ENCODE results near the gene GZMB.

GZMB gene

GRCh38 chr14:24630872-24631477 lies 3.0 kb downstream of the GZMB start:
- TF ChIP-seq, protein P1, sequence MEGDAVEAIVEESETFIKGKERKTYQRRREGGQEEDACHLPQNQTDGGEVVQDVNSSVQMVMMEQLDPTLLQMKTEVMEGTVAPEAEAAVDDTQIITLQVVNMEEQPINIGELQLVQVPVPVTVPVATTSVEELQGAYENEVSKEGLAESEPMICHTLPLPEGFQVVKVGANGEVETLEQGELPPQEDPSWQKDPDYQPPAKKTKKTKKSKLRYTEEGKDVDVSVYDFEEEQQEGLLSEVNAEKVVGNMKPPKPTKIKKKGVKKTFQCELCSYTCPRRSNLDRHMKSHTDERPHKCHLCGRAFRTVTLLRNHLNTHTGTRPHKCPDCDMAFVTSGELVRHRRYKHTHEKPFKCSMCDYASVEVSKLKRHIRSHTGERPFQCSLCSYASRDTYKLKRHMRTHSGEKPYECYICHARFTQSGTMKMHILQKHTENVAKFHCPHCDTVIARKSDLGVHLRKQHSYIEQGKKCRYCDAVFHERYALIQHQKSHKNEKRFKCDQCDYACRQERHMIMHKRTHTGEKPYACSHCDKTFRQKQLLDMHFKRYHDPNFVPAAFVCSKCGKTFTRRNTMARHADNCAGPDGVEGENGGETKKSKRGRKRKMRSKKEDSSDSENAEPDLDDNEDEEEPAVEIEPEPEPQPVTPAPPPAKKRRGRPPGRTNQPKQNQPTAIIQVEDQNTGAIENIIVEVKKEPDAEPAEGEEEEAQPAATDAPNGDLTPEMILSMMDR (IDR thresholded peaks at IDR 0.05; ENCODE audit: low read depth, low read length): no peak
- DNase-seq (ENCODE audit: extremely low read depth, low read depth): no peak

DNA sequence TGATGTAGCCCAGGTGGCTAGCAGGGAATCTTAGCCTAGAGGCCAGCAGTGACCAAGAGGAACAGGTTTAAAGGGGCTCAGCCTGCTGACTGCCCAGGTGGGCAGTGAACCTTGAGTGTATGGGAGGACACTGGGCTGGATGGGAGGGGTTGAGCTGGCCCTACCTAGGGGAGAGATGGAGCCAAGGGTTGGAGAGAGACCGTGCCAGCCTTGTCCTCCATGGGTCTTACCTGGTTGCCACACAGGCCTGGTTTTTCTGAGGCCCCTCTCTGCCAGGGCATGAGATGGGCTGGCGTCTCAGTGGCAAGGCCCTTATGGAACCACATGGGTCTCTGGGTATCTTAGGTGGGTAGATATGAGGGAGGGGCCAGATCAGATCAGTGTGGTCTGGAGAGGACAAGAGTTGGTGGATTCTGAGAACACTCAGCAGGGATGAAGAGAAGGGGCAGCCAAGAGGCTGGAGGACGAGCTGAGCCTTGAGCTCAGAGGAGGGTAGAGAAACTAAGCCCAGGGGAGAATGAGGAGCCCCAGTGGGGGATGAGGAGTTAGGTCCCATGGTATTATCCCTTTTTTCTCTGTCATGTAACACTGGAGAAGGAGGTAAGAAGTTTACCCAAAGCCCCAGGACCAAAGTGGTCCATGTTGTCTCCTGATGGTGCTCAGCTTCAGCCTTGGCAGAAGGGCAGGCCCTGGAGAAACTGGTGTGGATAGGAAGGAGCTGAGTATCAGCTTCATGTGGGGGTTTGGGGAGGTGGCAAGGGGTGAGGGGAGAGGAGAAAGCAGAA lies 3.7 kb downstream of the GZMB start:
- DNase-seq (ENCODE audit: extremely low read depth, low read depth): no peak
- TF ChIP-seq, protein P1 (IDR thresholded peaks at IDR 0.05; ENCODE audit: low read depth, low read length): no peak

DNA sequence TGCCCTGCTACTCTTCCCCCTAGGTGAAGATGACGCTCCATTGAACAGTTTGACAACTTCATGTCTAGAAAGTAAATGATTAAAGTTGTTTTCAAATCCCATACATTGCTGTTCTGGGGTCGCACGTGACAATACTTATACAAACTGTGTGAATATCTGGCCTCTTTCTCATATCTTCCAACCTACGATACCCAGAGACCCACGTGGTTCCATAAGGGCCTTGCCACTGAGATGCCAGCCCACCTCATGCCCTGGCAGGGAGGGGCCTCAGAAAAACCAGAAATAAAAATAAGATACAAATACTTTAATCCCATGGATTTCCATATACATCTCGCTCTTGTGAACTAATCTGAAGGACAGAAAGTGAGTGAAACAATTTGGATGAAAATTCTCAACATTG lies 4.5 kb downstream of the GZMB start:
- no peak for DNase-seq (ENCODE audit: extremely low read depth, low read depth)
- TF ChIP-seq, protein P1 (IDR thresholded peaks at IDR 0.05; ENCODE audit: low read depth, low read length): no peak

DNA sequence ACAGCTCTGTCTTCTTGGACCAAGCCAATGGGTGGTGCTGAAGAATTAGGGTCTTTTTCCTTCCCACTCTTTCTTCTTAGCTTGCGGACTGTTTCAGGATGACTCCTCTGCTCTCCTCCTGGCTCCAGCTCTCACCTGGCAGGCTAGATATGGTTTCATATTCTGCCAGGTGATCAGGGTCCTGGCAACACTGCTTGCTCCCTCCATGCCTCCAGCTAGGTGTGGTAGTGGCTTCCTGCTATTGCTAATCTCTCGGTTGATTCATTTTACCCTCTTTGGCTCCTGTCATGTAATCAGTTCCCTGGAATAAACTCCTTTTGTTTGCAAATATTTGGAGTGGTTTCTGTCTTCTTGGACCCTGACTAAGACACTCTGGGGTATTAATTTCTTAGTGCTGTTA lies 20.2 kb downstream of the GZMB start:
- TF ChIP-seq, protein P1 (IDR thresholded peaks at IDR 0.05; ENCODE audit: low read depth, low read length): no peak
- DNase-seq (ENCODE audit: extremely low read depth, low read depth): no peak

GRCh38 chr14:24613241-24613640 lies 20.7 kb downstream of the GZMB start:
- TF ChIP-seq, protein P1 (IDR thresholded peaks at IDR 0.05; ENCODE audit: low read depth, low read length): no peak
- DNase-seq (ENCODE audit: extremely low read depth, low read depth): no peak

GRCh38 chr14:24612196-24612595 lies 21.8 kb downstream of the GZMB start:
- no peak for DNase-seq (ENCODE audit: extremely low read depth, low read depth)
- TF ChIP-seq, protein P1 (IDR thresholded peaks at IDR 0.05; ENCODE audit: low read depth, low read length): no peak

GRCh38 chr14:24609655-24610344 lies 24.2 kb downstream of the GZMB start, which contains the start of gene GZMH:
TSS of gene GZMH (minus strand) at chr14:24609685. CDS start at chr14:24609613, 72 bp downstream.
- no peak for DNase-seq (ENCODE audit: extremely low read depth, low read depth)
- TF ChIP-seq, protein P1 (IDR thresholded peaks at IDR 0.05; ENCODE audit: low read depth, low read length): no peak
